22Rv1 (cell line): ENCODE results near the gene PDE5A.
"Not testable (repeated sequence)": the region's sequence is repeated elsewhere in the genome, so short reads cannot be mapped to it uniquely, and the experiment has no call there.

ENCODE experiments used
- H3K27ac ChIP-seq: fragments of 450-650 bp; 2 replicates; pipeline ENCODE4 v1.5.1; 2017
- CTCF ChIP-seq: fragments of 450-650 bp; IDR thresholded peaks from 2 replicates; pipeline ENCODE4 v1.5.1; 2017; ENCODE audit warnings: mild to moderate bottlenecking
- ZFX ChIP-seq: fragments of 450-650 bp; IDR thresholded peaks from 2 replicates; pipeline ENCODE4 v1.6.1; 2017; ENCODE audit warnings: antibody characterized with exemption, borderline replicate concordance

Gene PDE5A

DNA sequence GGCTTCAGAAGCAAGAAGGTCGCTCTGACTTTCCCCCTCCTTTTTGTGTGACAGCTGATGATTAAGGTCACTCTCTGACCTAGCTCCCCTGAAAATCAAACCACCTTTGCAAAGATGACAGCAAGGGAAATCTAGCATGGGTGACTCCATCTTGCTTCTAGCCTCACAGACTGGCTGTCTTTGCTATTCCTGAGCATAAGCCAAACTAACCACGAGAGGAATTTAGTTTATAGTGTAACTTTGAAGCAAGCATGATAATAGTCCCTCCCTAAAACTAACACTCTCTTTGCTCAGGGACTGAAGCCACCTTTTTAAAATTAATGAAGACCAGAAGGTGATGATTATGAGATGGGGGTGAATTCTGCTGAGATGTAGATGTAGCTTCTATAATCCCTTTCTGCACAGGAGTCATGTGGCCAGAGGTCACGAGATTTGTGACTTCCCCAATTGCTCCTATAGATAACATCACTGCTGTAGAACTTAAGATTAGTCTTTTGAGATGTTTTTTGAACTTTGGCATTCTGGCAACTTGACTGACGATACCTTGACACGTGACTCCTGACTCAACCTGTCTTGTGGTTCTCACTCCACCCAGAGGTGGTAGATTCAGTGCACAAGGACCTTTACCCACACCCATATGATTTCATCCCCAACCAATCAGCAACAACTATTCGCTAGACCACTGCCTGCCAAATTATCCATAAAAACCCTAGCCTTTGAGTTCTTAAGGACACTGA lies 14.9 kb upstream of the PDE5A start:
- no peak overlapping the region for H3K27ac ChIP-seq
- no peak for TF ChIP-seq CTCF
- no peak for TF ChIP-seq ZFX

- TF ChIP-seq ZFX (no peak), CTCF (no peak)
Observed at GRCh38 chr4:119641765-119642164, 13.2 kb upstream of the PDE5A start.

GRCh38 chr4:119638359-119638758 lies 9.8 kb upstream of the PDE5A start:
- no peak overlapping the region for H3K27ac ChIP-seq
- TF ChIP-seq ZFX (no peak), CTCF (no peak)

More at GRCh38 chr4:119641765-119642164, 13.2 kb upstream of the PDE5A start:
- no peak overlapping the region for H3K27ac ChIP-seq

DNA sequence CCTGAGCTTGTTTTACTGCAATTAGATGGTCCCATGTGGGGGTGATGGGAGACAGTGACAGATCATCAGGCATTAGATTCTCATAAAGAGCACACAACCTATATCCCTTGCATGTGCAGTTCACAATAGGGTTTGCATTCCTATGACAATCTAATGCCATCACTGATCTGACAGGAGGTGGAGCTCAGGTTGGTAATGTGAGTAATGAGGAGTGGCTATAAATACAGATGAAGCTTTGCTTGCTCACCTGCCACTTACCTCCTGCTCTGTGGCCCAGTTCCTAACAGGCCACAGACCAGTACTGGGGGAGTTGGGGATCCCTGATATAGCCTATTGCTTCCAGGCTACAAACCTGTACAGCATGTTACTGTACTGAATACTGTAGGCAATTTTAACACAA lies 8.2 kb upstream of the PDE5A start:
- H3K27ac ChIP-seq, result not testable (repeated sequence)

DNA sequence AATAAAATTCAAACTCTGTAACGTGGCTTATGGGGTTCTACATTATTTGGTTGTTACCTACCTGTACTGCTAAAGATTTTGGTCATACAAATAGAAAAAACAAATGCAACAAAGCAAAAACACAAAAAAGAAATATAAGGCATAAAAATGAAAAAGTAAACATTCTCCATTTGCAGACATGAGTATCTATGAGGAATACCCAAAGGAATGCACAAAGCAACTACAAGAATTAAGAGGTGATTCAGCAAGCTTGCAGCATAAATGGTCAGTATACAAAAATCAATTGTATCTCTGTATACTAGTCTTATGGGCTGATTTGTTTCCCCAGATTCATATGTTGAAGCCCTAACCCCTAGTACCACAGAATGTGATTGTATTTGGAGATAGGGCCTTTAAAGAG lies 3.6 kb upstream of the PDE5A start:
- no peak for TF ChIP-seq ZFX
- no peak for TF ChIP-seq CTCF

DNA sequence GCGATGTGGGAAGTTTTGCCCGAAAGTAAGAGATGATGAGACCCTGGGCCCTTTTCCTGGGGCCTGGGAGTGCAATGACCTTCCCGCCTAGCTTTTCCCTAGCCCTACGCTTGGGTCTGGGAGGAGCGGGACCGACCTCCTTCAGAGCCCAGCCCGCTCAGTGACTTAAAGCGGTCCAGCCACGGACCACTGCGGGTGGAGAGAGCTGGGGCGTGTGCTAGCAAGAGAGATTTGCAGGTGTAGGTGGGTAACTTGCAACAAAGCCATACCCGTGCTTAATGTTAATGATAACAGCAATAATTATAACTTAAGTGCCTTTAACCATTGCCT lies 503 bp upstream of the PDE5A start:
- peak overlapping the region; percentile 87 for H3K27ac ChIP-seq
- TF ChIP-seq CTCF (peak; percentile 63), ZFX (no peak)

More for the DNA sequence above, 3.6 kb upstream of the PDE5A start:
- no peak overlapping the region for H3K27ac ChIP-seq

GRCh38 chr4:119627267-119628255 lies 1.0 kb downstream of the PDE5A start:
- H3K27ac ChIP-seq, result peak overlapping the region; percentile 87

More at GRCh38 chr4:119627267-119628255, 1.0 kb downstream of the PDE5A start:
- peak; percentile 96 for TF ChIP-seq CTCF
- no peak for TF ChIP-seq ZFX
